ENCODE measurements around the gene DISC1.

Gene DISC1

DNA sequence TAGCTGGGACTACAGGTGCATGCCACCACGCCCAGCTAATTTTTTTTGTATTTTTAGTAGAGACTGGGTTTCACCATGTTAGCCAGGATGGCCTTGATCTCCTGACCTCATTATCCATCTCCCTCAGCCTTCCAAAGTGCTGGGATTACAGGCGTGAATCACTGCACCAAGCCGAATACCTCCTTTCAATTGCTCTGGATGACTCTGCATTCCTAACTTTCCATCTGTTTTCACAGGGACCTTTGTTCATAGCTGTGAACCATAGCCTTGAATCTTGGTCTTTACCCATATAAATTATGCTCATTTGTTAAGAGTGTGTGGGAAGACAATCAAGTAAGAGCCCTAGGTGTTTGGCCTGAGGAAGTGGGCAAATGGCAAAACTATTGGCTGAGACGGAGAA lies 422.7 kb downstream of the DISC1 start:
- no peak for DNase-seq (ENCODE audit: low read depth)
- no peak overlapping the region for H3K4me3 ChIP-seq (ENCODE audit: low read depth, low read length)
- TF ChIP-seq POLR2A (IDR thresholded peaks at IDR 0.05; ENCODE audit: extremely low read depth, insufficient read length) (no peak), MYC (IDR thresholded peaks at IDR 0.05; ENCODE audit: low read depth, low read length) (no peak)

DNA sequence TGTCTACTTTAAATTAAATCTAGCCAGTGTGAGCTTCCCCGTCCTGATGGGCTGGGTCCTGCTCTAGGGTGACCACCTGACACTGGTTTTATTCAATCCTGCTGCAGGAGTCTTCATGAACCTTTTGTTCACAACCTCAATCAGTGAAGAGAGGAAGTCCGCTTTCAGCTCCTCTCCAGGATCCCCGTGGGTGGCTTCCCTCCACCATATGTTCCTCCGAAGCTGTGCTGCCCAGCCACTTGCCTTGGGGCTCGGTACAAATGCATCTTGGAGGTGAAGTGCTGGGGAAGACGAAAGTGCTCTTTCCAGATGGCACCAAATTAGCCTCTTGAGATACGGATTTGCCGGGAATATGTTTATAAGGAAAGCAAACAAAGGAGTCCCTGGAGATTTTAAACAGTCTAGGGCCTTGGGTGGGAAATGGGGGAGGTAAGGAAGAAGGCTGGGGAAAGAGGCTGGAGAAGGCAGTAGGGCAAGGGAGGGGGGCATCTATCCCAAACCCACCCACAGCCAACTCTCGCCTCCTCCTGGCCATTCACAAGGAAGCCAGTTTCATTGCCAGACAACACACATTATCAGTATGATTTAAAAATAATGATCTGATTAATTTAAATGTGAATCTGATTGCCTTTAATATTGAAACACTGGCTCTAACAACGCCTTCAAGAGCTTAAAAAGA lies 430.8 kb downstream of the DISC1 start:
- DNase-seq (ENCODE audit: low read depth), result no peak
- no peak overlapping the region for H3K4me3 ChIP-seq (ENCODE audit: low read depth, low read length)
- TF ChIP-seq, protein P1, sequence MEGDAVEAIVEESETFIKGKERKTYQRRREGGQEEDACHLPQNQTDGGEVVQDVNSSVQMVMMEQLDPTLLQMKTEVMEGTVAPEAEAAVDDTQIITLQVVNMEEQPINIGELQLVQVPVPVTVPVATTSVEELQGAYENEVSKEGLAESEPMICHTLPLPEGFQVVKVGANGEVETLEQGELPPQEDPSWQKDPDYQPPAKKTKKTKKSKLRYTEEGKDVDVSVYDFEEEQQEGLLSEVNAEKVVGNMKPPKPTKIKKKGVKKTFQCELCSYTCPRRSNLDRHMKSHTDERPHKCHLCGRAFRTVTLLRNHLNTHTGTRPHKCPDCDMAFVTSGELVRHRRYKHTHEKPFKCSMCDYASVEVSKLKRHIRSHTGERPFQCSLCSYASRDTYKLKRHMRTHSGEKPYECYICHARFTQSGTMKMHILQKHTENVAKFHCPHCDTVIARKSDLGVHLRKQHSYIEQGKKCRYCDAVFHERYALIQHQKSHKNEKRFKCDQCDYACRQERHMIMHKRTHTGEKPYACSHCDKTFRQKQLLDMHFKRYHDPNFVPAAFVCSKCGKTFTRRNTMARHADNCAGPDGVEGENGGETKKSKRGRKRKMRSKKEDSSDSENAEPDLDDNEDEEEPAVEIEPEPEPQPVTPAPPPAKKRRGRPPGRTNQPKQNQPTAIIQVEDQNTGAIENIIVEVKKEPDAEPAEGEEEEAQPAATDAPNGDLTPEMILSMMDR (IDR thresholded peaks at IDR 0.05; ENCODE audit: low read depth, low read length), result no peak
- TF ChIP-seq, protein P2, sequence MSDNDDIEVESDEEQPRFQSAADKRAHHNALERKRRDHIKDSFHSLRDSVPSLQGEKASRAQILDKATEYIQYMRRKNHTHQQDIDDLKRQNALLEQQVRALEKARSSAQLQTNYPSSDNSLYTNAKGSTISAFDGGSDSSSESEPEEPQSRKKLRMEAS (IDR thresholded peaks at IDR 0.05; ENCODE audit: low read depth, low read length), result no peak
- TF ChIP-seq MYC (IDR thresholded peaks at IDR 0.05; ENCODE audit: low read depth, low read length) (no peak), POLR2A (IDR thresholded peaks at IDR 0.05; ENCODE audit: extremely low read depth, insufficient read length) (no peak)

DNA sequence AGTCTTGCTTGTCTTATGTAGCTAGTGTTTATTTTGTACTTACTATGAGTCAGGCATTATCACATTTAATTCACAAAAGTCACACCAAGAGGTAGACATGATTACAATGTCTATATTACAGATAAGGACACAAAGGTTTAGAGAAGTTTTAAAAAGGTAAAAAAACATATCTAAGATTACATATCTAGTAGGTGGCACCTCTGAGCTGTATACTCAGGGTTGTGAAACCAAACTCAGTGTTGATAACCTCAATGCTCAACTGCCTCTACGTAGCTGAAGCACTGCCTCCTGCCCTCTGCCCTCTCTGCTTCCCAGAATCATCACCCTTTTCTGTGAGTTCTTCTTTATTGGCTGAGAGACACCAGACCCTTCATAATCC lies 431.3 kb downstream of the DISC1 start:
- H3K4me3 ChIP-seq (ENCODE audit: low read depth, low read length), result no peak overlapping the region
- TF ChIP-seq, protein P2 (IDR thresholded peaks at IDR 0.05; ENCODE audit: low read depth, low read length), result no peak
- TF ChIP-seq, protein P1 (IDR thresholded peaks at IDR 0.05; ENCODE audit: low read depth, low read length), result no peak
- no peak for TF ChIP-seq MYC (IDR thresholded peaks at IDR 0.05; ENCODE audit: low read depth, low read length)
- no peak for TF ChIP-seq POLR2A (IDR thresholded peaks at IDR 0.05; ENCODE audit: extremely low read depth, insufficient read length)
- no peak for DNase-seq (ENCODE audit: low read depth)

DNA sequence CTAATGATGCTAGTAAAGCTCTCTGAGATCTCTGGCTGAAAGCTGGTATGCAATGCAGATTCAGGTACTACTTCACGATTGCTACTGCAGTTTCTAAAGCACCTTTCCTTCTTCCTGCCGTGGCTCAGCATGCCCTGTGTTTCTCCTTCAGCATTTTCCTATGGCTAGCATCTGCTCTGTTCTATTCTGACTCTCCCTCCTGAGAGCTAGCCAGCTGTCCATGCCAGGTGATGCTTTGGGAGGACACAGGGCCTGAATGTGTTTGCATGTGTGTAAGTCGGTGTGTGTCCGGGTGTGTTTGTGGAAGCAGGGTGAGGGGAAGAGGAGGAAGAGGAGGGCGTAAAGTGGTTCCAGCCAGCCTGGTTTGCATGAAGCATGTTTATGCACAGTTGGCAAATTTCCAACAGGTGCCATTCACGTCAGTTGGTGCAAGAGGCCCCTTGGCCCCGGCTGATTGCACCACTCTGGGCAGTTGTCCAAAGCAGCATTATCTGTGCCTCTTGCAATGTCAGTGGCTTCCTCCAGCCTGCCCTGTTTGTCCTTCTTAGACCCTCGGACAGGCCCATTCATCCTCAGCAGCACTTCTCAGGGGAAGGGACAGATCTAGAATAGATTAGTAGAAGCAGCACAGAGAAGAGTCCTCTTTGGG lies 433.3 kb downstream of the DISC1 start:
- H3K4me3 ChIP-seq (ENCODE audit: low read depth, low read length), result no peak overlapping the region
- no peak for TF ChIP-seq POLR2A (IDR thresholded peaks at IDR 0.05; ENCODE audit: extremely low read depth, insufficient read length)
- no peak for DNase-seq (ENCODE audit: low read depth)

DNA sequence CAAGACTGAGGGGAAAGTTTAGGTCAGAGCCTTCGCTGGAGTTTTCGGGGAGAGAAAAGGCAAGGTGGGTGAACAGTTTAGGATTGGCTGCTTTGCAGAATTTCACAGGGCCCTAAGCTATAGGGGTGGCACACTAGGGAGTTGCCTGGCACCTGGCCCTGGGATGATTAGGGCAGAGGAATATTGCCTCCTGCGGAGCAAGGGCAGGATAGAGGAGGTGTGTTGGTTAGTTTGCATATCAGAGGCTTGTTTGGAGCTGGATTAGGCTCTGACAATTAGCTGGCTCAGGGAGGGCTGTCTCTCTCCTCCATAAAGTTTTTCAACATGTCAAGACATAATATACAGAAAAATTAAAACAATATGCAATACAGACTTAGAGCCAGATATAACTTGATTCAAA lies 436.4 kb downstream of the DISC1 start:
- H3K4me3 ChIP-seq (ENCODE audit: low read depth, low read length), result no peak overlapping the region
- no peak for DNase-seq (ENCODE audit: low read depth)
- TF ChIP-seq, protein P2 (IDR thresholded peaks at IDR 0.05; ENCODE audit: low read depth, low read length), result no peak
- TF ChIP-seq, protein P1 (IDR thresholded peaks at IDR 0.05; ENCODE audit: low read depth, low read length), result no peak
- TF ChIP-seq POLR2A (IDR thresholded peaks at IDR 0.05; ENCODE audit: extremely low read depth, insufficient read length) (no peak), MYC (IDR thresholded peaks at IDR 0.05; ENCODE audit: low read depth, low read length) (no peak)

DNA sequence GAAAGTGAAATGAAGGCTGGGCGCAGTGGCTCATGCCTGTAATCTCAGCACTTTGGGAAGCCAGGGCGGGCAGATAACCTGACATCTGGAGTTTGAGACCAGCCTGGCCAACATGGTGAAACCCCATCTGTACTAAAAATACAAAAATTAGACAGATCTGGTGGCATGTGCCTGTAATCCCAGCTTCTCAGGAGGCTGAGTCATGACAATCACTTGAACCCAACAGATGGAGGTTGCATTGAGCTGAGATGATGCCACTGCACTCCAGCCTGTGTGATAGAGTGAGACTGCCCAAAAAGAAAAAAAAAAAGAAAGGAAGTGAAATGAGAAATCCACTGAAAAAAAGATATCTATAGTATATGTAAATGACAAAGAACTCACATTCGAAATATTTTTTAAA lies 439.9 kb downstream of the DISC1 start:
- TF ChIP-seq MYC (IDR thresholded peaks at IDR 0.05; ENCODE audit: low read depth, low read length), result no peak
- TF ChIP-seq, protein P2 (IDR thresholded peaks at IDR 0.05; ENCODE audit: low read depth, low read length), result no peak
- H3K4me3 ChIP-seq (ENCODE audit: low read depth, low read length), result no peak overlapping the region
- DNase-seq (ENCODE audit: low read depth), result no peak

DNA sequence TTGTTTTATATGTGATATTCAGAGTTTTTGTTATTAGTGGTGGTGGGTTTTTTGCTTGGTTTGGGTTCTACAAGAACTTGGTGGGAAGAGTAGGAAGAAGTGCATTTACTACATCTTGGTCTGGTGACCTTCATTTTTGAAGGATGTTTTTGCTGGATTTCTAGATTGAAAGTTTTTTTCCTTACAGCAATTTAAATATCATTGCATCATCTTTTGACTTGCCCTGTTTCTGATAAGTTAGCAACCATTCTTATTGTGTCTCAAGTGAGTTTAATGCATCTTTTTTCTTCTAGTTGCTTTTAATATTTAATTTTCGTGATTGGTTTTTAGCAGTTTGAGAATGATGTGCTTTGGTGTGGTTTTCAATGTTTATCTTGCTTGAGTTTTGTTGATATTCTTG lies 447.7 kb downstream of the DISC1 start:
- DNase-seq (ENCODE audit: low read depth), result no peak
- TF ChIP-seq POLR2A (IDR thresholded peaks at IDR 0.05; ENCODE audit: extremely low read depth, insufficient read length), result no peak
- TF ChIP-seq, protein P2 (IDR thresholded peaks at IDR 0.05; ENCODE audit: low read depth, low read length), result no peak
- no peak for TF ChIP-seq MYC (IDR thresholded peaks at IDR 0.05; ENCODE audit: low read depth, low read length)
- TF ChIP-seq, protein P1 (IDR thresholded peaks at IDR 0.05; ENCODE audit: low read depth, low read length), result no peak
- no peak overlapping the region for H3K4me3 ChIP-seq (ENCODE audit: low read depth, low read length)

Measured in NB4 (cell line).